Prostate gland (tissue), 2 donors: Measurements from ENCODE around the gene ESYT2.

ENCODE experiments used
- CTCF ChIP-seq, 4 experiments: fragments of 200-600 bp in 2 of 4; fragments of 450-650 bp in 2 of 4; sonication (generic) in 2 of 4; IDR thresholded peaks; 1 replicate in 3 of 4; 2 replicates in 1 of 4; pipeline ENCODE4 v1.5.1; 2016 to 2019; ENCODE audit warnings: antibody characterized with exemption in 4 of 4, mild to moderate bottlenecking in 2 of 4, moderate library complexity in 2 of 4
- POLR2A ChIP-seq: fragments of 450-650 bp; IDR thresholded peaks from one replicate; pipeline ENCODE4 v1.6.1; 2016; ENCODE audit warnings: antibody characterized with exemption, mild to moderate bottlenecking
- POLR2AphosphoS5 ChIP-seq: sonication (generic); formaldehyde crosslinking; IDR thresholded peaks from one replicate; pipeline ENCODE4 v1.6.1; 2017; ENCODE audit warnings: antibody characterized with exemption

- TF ChIP-seq CTCF (IDR thresholded peaks at IDR 0.05) (no peak), POLR2A (no peak), POLR2AphosphoS5 (no peak)
These were observed 87.1 kb downstream of the ESYT2 start for GRCh38 chr7:158742065-158742821.
